A673 (cell line): ENCODE data around the gene LECT2. TPM values are rescaled to one million over a fixed set of nuclear protein-coding genes. Genes with fewer than 3 reads are reported as not detected.

ENCODE experiments used
- BruUV-seq: library from RNA; stranded (reverse); fragments of 400-500 nt; replicated peaks from 2 replicates; lab custom pipeline; 2021; lab: Mats Ljungman, UMichigan
- CTCF ChIA-PET: fragments of 300-600 bp; sonication (Branson Sonifier 250); formaldehyde crosslinking; loops from one replicate; lab custom pipeline; 2022; ENCODE audit warnings: antibody characterized with exemption; lab: Charles Lee
- POLR2A ChIA-PET: fragments of 300-600 bp; sonication (Branson Sonifier 250); formaldehyde crosslinking; loops from one replicate; lab custom pipeline; 2022; ENCODE audit warnings: antibody characterized with exemption; ENCODE audit not compliant: low non-redundant PET; lab: Charles Lee
- DNase-seq: peaks from one replicate; pipeline ENCODE4 v3.0.0-alpha.2; 2015; ENCODE audit warnings: low spot score
- H3K27ac ChIP-seq: fragments of 200-600 bp; sonication (generic); 2 replicates; pipeline ENCODE4 v1.5.1; 2016; ENCODE audit warnings: mixed run types, low read depth, mild to moderate bottlenecking, mixed read lengths, antibody characterized with exemption, low read length; ENCODE audit not compliant: poor library complexity, severe bottlenecking
- H3K27me3 ChIP-seq: fragments of 200-600 bp; sonication (generic); replicated peaks from 2 replicates; pipeline ENCODE4 v1.6.1; 2017; ENCODE audit warnings: mixed run types, low read depth, mild to moderate bottlenecking, mixed read lengths, antibody characterized with exemption, low read length; ENCODE audit not compliant: insufficient read depth, poor library complexity
- H3K36me3 ChIP-seq: fragments of 200-600 bp; sonication (generic); 2 replicates; pipeline ENCODE4 v1.6.1; 2016; ENCODE audit warnings: mixed run types, mild to moderate bottlenecking, mixed read lengths, antibody characterized with exemption, low read length; ENCODE audit not compliant: insufficient read depth, poor library complexity, severe bottlenecking
- H3K4me1 ChIP-seq: fragments of 200-600 bp; sonication (generic); 2 replicates; pipeline ENCODE4 v1.6.1; 2017; ENCODE audit warnings: mixed run types, mild to moderate bottlenecking, mixed read lengths, antibody characterized with exemption, low read length; ENCODE audit not compliant: insufficient read depth, poor library complexity, severe bottlenecking
- H3K4me3 ChIP-seq: fragments of 200-600 bp; sonication (generic); 2 replicates; pipeline ENCODE4 v1.5.1; 2016; ENCODE audit warnings: low read depth, mixed run types, mild to moderate bottlenecking, mixed read lengths, low read length; ENCODE audit not compliant: poor library complexity, severe bottlenecking
- H3K9me3 ChIP-seq: fragments of 200-600 bp; sonication (generic); 2 replicates; pipeline ENCODE4 v1.6.1; 2016; ENCODE audit warnings: mixed run types, low read depth, mild to moderate bottlenecking, mixed read lengths, antibody characterized with exemption, low read length; ENCODE audit not compliant: poor library complexity, severe bottlenecking
- EZH2 ChIP-seq: fragments of 200-600 bp; sonication (generic); IDR thresholded peaks from 2 replicates; pipeline ENCODE4 v1.6.1; 2017; ENCODE audit warnings: borderline replicate concordance, low read depth, mild to moderate bottlenecking, mixed read lengths, antibody characterized with exemption, low read length; ENCODE audit not compliant: poor library complexity, severe bottlenecking
- intact Hi-C: fragments of 100-400 bp; cut with micrococcal nuclease; formaldehyde crosslinking; loops from one replicate; pipeline ENCODE4 v1.10.0; 2022; ENCODE audit not compliant: unreplicated experiment
- total RNA-seq: library from RNA; stranded (reverse); gene quantifications from 2 replicates; pipeline ENCODE4 v1.2.3, GENCODE V29; 2021
- TF ChIP-seq, protein P1 (sequence below): fragments of 300-800, 200-600 bp; sonication (generic); conservative IDR thresholded peaks from 2 replicates; pipeline ENCODE4 v1.5.1; 2017; ENCODE audit warnings: low read depth, mild to moderate bottlenecking, antibody characterized with exemption, low read length, moderate library complexity, mixed read lengths

The LECT2 gene
- total RNA-seq, 1 experiment from 2014 or later: not detected

DNA sequence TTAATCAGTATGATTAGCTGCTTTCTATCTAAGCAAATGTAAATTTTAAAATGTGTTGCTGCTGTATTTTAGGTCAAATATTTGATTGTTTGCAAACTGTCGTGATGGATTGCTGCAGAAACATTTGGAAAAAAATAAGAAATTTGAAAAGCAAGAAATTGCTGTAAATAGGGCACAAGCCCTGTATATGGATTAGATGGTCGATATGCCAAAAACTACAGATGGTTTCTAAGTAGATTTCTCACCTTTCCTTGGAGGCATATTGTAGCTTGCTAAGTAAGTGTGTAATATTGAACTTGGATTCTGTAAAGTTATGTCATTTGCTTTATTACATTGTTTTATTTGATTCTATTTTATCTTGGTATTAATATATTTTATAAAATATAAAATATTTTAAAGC lies 13.1 kb downstream of the LECT2 start:
- Histone ChIP-seq H3K4me1 (no peaks in the 10 kb centered on the region), H3K9me3 (no peaks in the 10 kb centered on the region), H3K36me3 (no peaks in the 10 kb centered on the region), H3K27ac (no peak overlapping the region), H3K27me3 (peaks cover 37% of the 10 kb centered on the region), H3K4me3 (no peak overlapping the region)
- no TSS peak for BruUV-seq
- no peak for DNase-seq
- no peak for TF ChIP-seq EZH2
- TF ChIP-seq, protein P1, sequence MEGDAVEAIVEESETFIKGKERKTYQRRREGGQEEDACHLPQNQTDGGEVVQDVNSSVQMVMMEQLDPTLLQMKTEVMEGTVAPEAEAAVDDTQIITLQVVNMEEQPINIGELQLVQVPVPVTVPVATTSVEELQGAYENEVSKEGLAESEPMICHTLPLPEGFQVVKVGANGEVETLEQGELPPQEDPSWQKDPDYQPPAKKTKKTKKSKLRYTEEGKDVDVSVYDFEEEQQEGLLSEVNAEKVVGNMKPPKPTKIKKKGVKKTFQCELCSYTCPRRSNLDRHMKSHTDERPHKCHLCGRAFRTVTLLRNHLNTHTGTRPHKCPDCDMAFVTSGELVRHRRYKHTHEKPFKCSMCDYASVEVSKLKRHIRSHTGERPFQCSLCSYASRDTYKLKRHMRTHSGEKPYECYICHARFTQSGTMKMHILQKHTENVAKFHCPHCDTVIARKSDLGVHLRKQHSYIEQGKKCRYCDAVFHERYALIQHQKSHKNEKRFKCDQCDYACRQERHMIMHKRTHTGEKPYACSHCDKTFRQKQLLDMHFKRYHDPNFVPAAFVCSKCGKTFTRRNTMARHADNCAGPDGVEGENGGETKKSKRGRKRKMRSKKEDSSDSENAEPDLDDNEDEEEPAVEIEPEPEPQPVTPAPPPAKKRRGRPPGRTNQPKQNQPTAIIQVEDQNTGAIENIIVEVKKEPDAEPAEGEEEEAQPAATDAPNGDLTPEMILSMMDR: no peak
- intact Hi-C loops: no loop called here
- CTCF ChIA-PET: interaction anchor here (0.6 kb wide), 1 partner anchor 133 kb away, joined by 3 read pairs; no protein-coding TSS in a partner anchor
- POLR2A ChIA-PET: no interaction called here

DNA sequence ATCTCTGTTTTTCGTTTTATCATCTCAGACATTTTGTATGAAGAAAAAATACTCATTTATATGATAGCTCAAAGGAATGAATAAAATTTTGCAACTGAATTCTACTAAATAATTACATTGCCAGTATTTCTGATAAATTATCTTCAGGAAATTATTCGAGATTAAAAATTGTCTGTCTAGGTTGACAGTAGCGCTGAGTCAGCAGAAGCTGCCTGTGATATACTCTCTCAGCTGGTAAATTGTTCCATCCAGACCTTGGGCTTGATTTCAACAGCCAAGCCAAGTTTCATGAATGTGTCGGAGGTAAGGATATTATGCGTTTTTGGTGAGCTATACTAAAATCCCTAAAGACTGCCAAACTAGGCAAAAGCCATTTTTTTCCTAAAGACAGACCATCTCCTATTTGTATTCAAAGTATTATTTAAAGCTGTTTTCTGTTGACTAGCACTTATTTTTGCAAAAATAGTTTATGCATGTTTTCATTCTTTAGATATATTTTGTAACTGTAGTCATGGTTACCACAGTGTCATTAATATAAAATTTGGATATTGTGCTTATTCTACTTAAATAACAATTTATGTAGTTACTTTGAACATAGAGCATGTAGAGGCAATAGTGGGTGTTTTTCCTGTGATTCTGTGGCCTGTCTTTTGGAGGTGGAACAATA lies 17.4 kb downstream of the LECT2 start:
- H3K27ac ChIP-seq: no peak overlapping the region
- H3K27me3 ChIP-seq: peaks cover 71% of the 10 kb centered on the region
- H3K9me3 ChIP-seq: no peaks in the 10 kb centered on the region
- no peak overlapping the region for H3K4me3 ChIP-seq
- ChIA-PET CTCF (no interaction called here), POLR2A (no interaction called here)
- no TSS peak for BruUV-seq
- no peaks in the 10 kb centered on the region for H3K36me3 ChIP-seq
- no peaks in the 10 kb centered on the region for H3K4me1 ChIP-seq
- TF ChIP-seq, protein P1: no peak
- TF ChIP-seq EZH2: no peak
- no peak for DNase-seq
- intact Hi-C loops: no loop called here

DNA sequence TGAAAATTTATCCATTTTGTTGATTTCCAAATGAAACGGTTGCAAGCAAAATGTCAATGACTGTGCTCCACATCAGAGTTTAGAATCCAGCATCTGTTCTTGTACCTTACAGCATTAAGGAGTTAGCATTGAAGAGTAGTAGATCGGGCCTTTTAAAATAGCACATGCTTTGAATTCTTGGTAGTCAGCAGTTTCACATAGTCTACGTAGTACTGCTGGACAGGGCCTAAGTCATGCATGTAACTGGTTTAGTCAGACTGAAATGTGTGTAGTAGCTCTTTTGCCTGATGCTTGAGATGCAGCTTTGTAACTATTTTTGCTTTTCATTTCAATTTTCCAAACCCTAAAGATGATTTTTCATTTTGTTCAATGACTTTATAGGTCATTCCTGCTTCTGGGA lies 19.8 kb downstream of the LECT2 start:
- intact Hi-C loops: no loop called here
- no peaks in the 10 kb centered on the region for H3K4me1 ChIP-seq
- no peak for DNase-seq
- no peak overlapping the region for H3K4me3 ChIP-seq
- H3K36me3 ChIP-seq: no peaks in the 10 kb centered on the region
- peaks cover 90% of the 10 kb centered on the region for H3K27me3 ChIP-seq
- ChIA-PET POLR2A (no interaction called here), CTCF (no interaction called here)
- no TSS peak for BruUV-seq
- TF ChIP-seq, protein P1: no peak
- TF ChIP-seq EZH2: no peak
- H3K27ac ChIP-seq: no peak overlapping the region
- H3K9me3 ChIP-seq: no peaks in the 10 kb centered on the region
